H9 (cell line): Measurements from ENCODE around the gene TFRC. TPM values are rescaled to one million over a fixed set of nuclear protein-coding genes. Genes with fewer than 3 reads are reported as not detected.

Source experiments
- DNase-seq: peaks from one replicate; pipeline ENCODE4 v3.0.0-alpha.2; 2017
- H2AFZ ChIP-seq: one replicate; pipeline ENCODE4 v1.6.1; 2013; ENCODE audit warnings: mild to moderate bottlenecking, low read length, control low read depth, moderate library complexity
- H2AK5ac ChIP-seq: 2 replicates; pipeline ENCODE4 v1.6.1; 2013; ENCODE audit warnings: low read length, control low read depth, mixed read lengths; ENCODE audit not compliant: insufficient read length
- H2BK120ac ChIP-seq: one replicate; pipeline ENCODE4 v1.6.1; 2013; ENCODE audit warnings: low read depth, mild to moderate bottlenecking, low read length, control low read depth, inconsistent platforms; ENCODE audit not compliant: poor library complexity, severe bottlenecking
- H2BK12ac ChIP-seq: 2 replicates; pipeline ENCODE4 v1.6.1; 2013; ENCODE audit warnings: low read length, control low read depth, mixed read lengths, low read depth; ENCODE audit not compliant: insufficient read length
- H2BK15ac ChIP-seq: 2 replicates; pipeline ENCODE4 v1.6.1; 2013; ENCODE audit warnings: low read depth, low read length, control low read depth
- H2BK20ac ChIP-seq: one replicate; pipeline ENCODE4 v1.6.1; 2013; ENCODE audit warnings: low read depth, mild to moderate bottlenecking, low read length, control low read depth, inconsistent platforms; ENCODE audit not compliant: poor library complexity, severe bottlenecking
- H2BK5ac ChIP-seq: 2 replicates; pipeline ENCODE4 v1.6.1; 2013; ENCODE audit warnings: low read length, control low read depth, mixed read lengths; ENCODE audit not compliant: insufficient read length
- H3K14ac ChIP-seq: 2 replicates; pipeline ENCODE4 v1.6.1; 2013; ENCODE audit warnings: low read length, control low read depth; ENCODE audit not compliant: insufficient read depth
- H3K18ac ChIP-seq: 2 replicates; pipeline ENCODE4 v1.6.1; 2013; ENCODE audit warnings: low read depth, mild to moderate bottlenecking, mixed read lengths, low read length, control low read depth; ENCODE audit not compliant: insufficient read length
- H3K23ac ChIP-seq: 2 replicates; pipeline ENCODE4 v1.6.1; 2013; ENCODE audit warnings: low read length, control low read depth, mixed read lengths, low read depth; ENCODE audit not compliant: insufficient read length
- H3K23me2 ChIP-seq: 2 replicates; pipeline ENCODE4 v1.6.1; 2013; ENCODE audit warnings: low read depth, mild to moderate bottlenecking, mixed read lengths, low read length, control low read depth; ENCODE audit not compliant: insufficient read length, poor library complexity, severe bottlenecking
- H3K27ac ChIP-seq: 2 replicates; pipeline ENCODE4 v1.5.1; 2013; ENCODE audit warnings: low read length, control low read depth, mixed read lengths, low read depth; ENCODE audit not compliant: insufficient read length
- H3K27me3 ChIP-seq: 2 replicates; pipeline ENCODE4 v1.6.1; 2013; ENCODE audit warnings: low read length, control low read depth, inconsistent platforms; ENCODE audit not compliant: insufficient read depth
- H3K4ac ChIP-seq: 2 replicates; pipeline ENCODE4 v1.6.1; 2013; ENCODE audit warnings: low read depth, mild to moderate bottlenecking, control low read depth, inconsistent platforms, low read length, moderate library complexity
- H3K4me1 ChIP-seq: 2 replicates; pipeline ENCODE4 v1.6.1; 2013; ENCODE audit warnings: low read length, control low read depth, inconsistent platforms; ENCODE audit not compliant: insufficient read depth
- H3K4me2 ChIP-seq: 2 replicates; pipeline ENCODE4 v1.6.1; 2013; ENCODE audit warnings: low read length, control low read depth, mixed read lengths; ENCODE audit not compliant: insufficient read length, insufficient read depth
- H3K56ac ChIP-seq: 2 replicates; pipeline ENCODE4 v1.6.1; 2013; ENCODE audit warnings: low read depth, mild to moderate bottlenecking, mixed read lengths, low read length, control low read depth; ENCODE audit not compliant: insufficient read length
- H3K79me1 ChIP-seq: 2 replicates; pipeline ENCODE4 v1.6.1; 2013; ENCODE audit warnings: low read depth, mild to moderate bottlenecking, moderate library complexity, low read length, control low read depth, inconsistent platforms; ENCODE audit not compliant: insufficient read depth, poor library complexity, severe bottlenecking
- H3K79me2 ChIP-seq: 2 replicates; pipeline ENCODE4 v1.6.1; 2013; ENCODE audit warnings: low read length, control low read depth, inconsistent platforms; ENCODE audit not compliant: insufficient read depth
- H3K9ac ChIP-seq: 2 replicates; pipeline ENCODE4 v1.6.1; 2013; ENCODE audit warnings: low read length, control low read depth, mixed read lengths; ENCODE audit not compliant: insufficient read length; ENCODE audit errors: extremely low read depth
- H3K9me3 ChIP-seq: one replicate; pipeline ENCODE4 v1.6.1; 2013; ENCODE audit warnings: low read depth, low read length, inconsistent platforms; ENCODE audit not compliant: control insufficient read depth
- H3T11ph ChIP-seq: one replicate; pipeline ENCODE4 v1.6.1; 2013; ENCODE audit warnings: mild to moderate bottlenecking, low read length, control low read depth, inconsistent platforms
- H4K20me1 ChIP-seq: one replicate; pipeline ENCODE4 v1.6.1; 2013; ENCODE audit not compliant: control insufficient read depth, insufficient read length, insufficient read depth
- H4K5ac ChIP-seq: 2 replicates; pipeline ENCODE4 v1.6.1; 2013; ENCODE audit warnings: low read depth, mild to moderate bottlenecking, mixed read lengths, low read length, control low read depth; ENCODE audit not compliant: insufficient read length
- H4K8ac ChIP-seq: replicated peaks from 2 replicates; pipeline ENCODE4 v1.6.1; 2013; ENCODE audit warnings: low read length, control low read depth, mixed read lengths, low read depth; ENCODE audit not compliant: insufficient read length
- H4K91ac ChIP-seq: 2 replicates; pipeline ENCODE4 v1.6.1; 2013; ENCODE audit warnings: low read depth, mild to moderate bottlenecking, moderate library complexity, mixed read lengths, low read length, control low read depth; ENCODE audit not compliant: insufficient read length
- H3K27ac Mint-ChIP-seq, 3 experiments: 2 replicates in 2 of 3; 3 replicates in 1 of 3; pipeline ENCODE4 v1.8.0; 2020 to 2021; ENCODE audit warnings: mixed read lengths in 3 of 3, mild to moderate bottlenecking in 1 of 3, moderate library complexity in 1 of 3
- H3K27me3 Mint-ChIP-seq: 2 replicates; pipeline ENCODE4 v1.8.0; 2021; ENCODE audit warnings: low read depth, mild to moderate bottlenecking, moderate library complexity, mixed read lengths
- H3K36me3 Mint-ChIP-seq, 3 experiments: 2 replicates in 2 of 3; 3 replicates in 1 of 3; pipeline ENCODE4 v1.8.0; 2020 to 2021; ENCODE audit warnings: low read depth in 3 of 3, mixed read lengths in 3 of 3; ENCODE audit not compliant: insufficient read depth in 1 of 3
- H3K4me1 Mint-ChIP-seq, 2 experiments: 2 replicates each; pipeline ENCODE4 v1.8.0; 2020; ENCODE audit warnings: mixed read lengths in 2 of 2
- H3K4me3 Mint-ChIP-seq, 2 experiments: 2 replicates in 1 of 2; 3 replicates in 1 of 2; pipeline ENCODE4 v1.8.0; 2020 to 2021; ENCODE audit warnings: mild to moderate bottlenecking in 2 of 2, mixed read lengths in 2 of 2, moderate library complexity in 1 of 2
- H3K9me3 Mint-ChIP-seq, 2 experiments: 2 replicates in 1 of 2; 3 replicates in 1 of 2; pipeline ENCODE4 v1.8.0; 2020; ENCODE audit warnings: mild to moderate bottlenecking in 2 of 2, mixed read lengths in 2 of 2, moderate library complexity in 1 of 2
- WGBS: extraction: QIAGEN DNeasy Blood & Tissue Kit; methylation state at CpG from one replicate; pipeline ENCODE4 v1.1.7; 2013; ENCODE audit warnings: missing lambda C conversion rate, low lambda C conversion rate, mixed read lengths; ENCODE audit not compliant: insufficient read length; ENCODE audit errors: extremely low coverage; 5-methylcytosine and 5-hydroxymethylcytosine counted together
- total RNA-seq: library from RNA; stranded (reverse); gene quantifications from 2 replicates; pipeline ENCODE4 v1.2.1, GENCODE V29; 2021
- TF ChIP-seq, protein P1 (sequence below): fragments of 200-600 bp; sonication (generic); conservative IDR thresholded peaks from 3 replicates; pipeline ENCODE4 v1.8.0; 2021; ENCODE audit warnings: antibody characterized with exemption, mild to moderate bottlenecking

The TFRC gene
- total RNA-seq, 1 experiment from 2014 or later = 135 TPM

DNA sequence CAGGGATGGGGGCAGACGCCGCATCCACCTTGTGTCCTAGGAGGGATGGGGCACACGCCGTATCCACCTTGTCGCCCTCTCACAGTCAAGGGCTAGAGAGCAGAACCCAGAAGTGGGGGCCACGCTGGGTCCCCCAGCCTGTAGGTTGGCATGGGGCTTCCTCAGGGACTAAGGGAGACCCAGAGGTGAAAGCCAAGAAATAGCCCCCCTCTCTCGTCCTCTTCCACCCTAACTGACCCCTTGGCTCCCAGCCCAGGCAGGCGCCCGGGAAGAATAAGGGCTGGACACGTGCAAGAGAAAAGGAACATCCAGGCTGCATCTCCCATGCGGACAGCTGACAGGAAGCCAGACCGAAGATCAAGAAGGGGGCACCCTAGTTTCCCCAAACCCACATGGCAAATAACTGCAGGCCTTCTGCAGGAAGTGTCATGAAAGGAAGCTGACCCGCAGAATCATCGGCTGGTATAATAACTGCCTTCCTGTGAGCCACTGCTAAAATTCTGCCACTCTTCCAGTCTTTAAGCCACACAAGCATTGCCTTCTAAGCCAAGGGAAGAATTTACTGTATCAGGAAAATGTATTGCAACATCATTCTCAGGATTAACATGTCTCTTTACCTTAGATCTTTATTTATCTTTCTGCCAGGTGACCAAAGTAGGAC is 38.5 kb upstream of the TFRC start:
- Mint-ChIP-seq H3K27me3 (peaks cover 2% of the 10 kb centered on the region), H3K4me3 (no peak overlapping the region), H3K36me3 (no peaks in the 10 kb centered on the region), H3K27ac (no peak overlapping the region), H3K4me1 (peaks cover 6 to 7% of the 10 kb centered on the region in 2 experiments), H3K9me3 (peaks cover 0 to 3% of the 10 kb centered on the region in 2 experiments; a peak in 2 of 5 replicates)
- H4K5ac ChIP-seq = no peak overlapping the region
- H3K79me1 ChIP-seq = no peaks in the 10 kb centered on the region
- no peak overlapping the region for H4K91ac ChIP-seq
- no peak overlapping the region for H3K9ac ChIP-seq
- H2BK20ac ChIP-seq = no peak overlapping the region
- H3K23me2 ChIP-seq = peaks cover 2% of the 10 kb centered on the region
- H3K9me3 ChIP-seq = no peaks in the 10 kb centered on the region
- peaks cover 5% of the 10 kb centered on the region; the same call in 1 of the 2 replicates for H3K4me1 ChIP-seq
- no peaks in the 10 kb centered on the region for H4K20me1 ChIP-seq
- no peak for DNase-seq
- no peak overlapping the region for H3K4me2 ChIP-seq
- H3K56ac ChIP-seq = no peak overlapping the region
- no peak overlapping the region for H2AFZ ChIP-seq
- no peak overlapping the region for H3K23ac ChIP-seq
- H4K8ac ChIP-seq = no peak overlapping the region
- no peak overlapping the region for H2BK120ac ChIP-seq
- H3K79me2 ChIP-seq = no peaks in the 10 kb centered on the region; the same call in 1 of the 2 replicates
- H3K18ac ChIP-seq = no peak overlapping the region
- H2AK5ac ChIP-seq = no peak overlapping the region
- H3K4ac ChIP-seq = no peak overlapping the region
- TF ChIP-seq, protein P1, sequence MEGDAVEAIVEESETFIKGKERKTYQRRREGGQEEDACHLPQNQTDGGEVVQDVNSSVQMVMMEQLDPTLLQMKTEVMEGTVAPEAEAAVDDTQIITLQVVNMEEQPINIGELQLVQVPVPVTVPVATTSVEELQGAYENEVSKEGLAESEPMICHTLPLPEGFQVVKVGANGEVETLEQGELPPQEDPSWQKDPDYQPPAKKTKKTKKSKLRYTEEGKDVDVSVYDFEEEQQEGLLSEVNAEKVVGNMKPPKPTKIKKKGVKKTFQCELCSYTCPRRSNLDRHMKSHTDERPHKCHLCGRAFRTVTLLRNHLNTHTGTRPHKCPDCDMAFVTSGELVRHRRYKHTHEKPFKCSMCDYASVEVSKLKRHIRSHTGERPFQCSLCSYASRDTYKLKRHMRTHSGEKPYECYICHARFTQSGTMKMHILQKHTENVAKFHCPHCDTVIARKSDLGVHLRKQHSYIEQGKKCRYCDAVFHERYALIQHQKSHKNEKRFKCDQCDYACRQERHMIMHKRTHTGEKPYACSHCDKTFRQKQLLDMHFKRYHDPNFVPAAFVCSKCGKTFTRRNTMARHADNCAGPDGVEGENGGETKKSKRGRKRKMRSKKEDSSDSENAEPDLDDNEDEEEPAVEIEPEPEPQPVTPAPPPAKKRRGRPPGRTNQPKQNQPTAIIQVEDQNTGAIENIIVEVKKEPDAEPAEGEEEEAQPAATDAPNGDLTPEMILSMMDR = no peak
- H2BK15ac ChIP-seq = no peak overlapping the region
- no peak overlapping the region for H2BK5ac ChIP-seq
- no peak overlapping the region for H3T11ph ChIP-seq
- no peak overlapping the region for H3K27ac ChIP-seq
- WGBS = no CpG with 5 or more reads among the region's 14 CpGs
- no peak overlapping the region for H3K14ac ChIP-seq
- H3K27me3 ChIP-seq = no peaks in the 10 kb centered on the region
- no peak overlapping the region for H2BK12ac ChIP-seq
